Erythroblast (primary cell): ENCODE data around the gene TCP11.

ENCODE experiments used
- GATA1 ChIP-seq: IDR thresholded peaks from 2 replicates; pipeline ENCODE4 v1.6.1; 2011; ENCODE audit warnings: low read depth, mild to moderate bottlenecking, control low read depth, low read length, moderate library complexity
- POLR2A ChIP-seq: IDR thresholded peaks from 2 replicates; pipeline ENCODE4 v1.6.1; 2011; ENCODE audit warnings: mild to moderate bottlenecking, low read length

DNA sequence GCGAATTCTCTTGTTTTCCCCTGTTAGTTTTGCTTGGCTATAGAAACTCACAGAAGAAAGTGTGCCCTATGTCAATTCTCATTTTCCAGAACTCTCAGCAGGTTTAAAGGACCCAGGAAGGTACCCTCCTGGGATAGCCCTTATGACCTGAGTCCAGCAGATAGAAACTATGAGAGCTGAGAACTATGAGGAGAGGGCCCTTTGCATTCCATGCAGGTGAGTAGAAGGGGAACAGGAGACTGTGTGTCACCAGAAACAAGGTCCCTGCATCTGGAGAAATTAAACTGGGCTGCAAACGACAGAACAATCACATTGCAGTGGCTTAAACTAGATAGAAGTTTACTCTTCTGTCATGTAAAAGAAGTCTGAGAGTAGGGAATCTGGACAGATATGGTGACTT, 36.9 kb upstream of the TCP11 start:
- TF ChIP-seq POLR2A (no peak), GATA1 (no peak)
